Suppressor macrophage treated with lipopolysaccharide for 4 hours (primary cell): ENCODE results near the gene MAGOH.

Source experiments
- DNase-seq: peaks from one replicate; pipeline ENCODE4 v3.0.0-alpha.2; 2020

The MAGOH gene

DNA sequence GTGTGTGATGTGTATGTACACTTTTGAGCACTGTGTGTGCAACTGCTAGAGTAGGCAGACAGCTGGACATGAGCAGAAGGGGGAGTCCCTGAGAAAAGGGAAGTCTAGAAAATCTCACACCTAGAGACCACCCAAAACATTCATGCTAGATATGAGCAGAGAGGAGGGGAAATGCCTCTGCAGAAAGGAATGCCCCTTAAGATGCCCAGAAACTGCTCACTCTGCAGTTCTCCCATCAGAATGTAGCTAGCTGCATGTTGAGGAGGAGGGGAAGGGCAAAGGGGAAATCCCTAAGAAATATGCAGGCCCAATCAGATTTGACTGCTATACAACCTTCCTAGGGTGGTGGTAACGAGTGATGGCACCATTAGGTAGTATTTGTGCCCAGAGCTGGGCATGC is 31.8 kb upstream of the MAGOH start:
- no peak for DNase-seq

DNA sequence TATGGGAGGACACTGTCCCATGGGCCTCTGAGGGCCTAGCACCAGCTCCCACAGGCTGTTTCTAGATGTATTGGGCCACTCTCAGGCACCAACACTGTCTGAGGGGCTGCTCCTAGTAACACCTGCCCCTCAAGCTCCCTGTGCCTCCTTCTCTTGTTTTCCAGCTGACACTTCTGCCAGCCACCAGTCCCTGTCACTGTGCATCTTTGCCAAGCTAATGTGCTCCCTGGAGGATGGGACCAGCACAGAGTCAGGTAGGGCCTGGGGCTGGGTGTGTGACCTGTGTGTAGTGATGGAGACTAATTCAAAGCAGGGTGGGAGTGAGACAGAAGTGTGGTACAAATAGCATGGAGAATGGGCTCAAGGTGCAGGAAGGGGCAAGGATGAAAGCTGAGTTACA is 29.4 kb upstream of the MAGOH start:
- no peak for DNase-seq

DNA sequence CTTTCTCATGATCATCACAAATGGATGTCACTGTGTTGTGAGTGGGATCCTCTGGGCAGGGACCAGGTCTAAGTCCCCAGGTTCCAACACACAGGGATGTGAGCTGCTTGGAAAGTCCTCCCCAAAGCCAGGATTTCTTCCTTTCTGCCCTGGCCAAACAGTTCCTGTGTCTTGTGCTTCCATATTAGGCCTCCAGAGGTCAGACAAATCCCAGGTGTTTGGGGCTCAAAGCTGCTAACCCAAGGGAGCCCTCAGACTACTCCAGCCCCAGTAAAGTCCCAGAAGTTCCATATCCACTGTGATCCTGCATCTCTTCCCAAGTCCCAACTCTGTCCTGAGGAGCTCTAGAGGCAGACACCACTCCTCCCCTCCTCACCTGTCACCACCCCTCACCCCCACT is 27.7 kb upstream of the MAGOH start:
- no peak for DNase-seq

DNA sequence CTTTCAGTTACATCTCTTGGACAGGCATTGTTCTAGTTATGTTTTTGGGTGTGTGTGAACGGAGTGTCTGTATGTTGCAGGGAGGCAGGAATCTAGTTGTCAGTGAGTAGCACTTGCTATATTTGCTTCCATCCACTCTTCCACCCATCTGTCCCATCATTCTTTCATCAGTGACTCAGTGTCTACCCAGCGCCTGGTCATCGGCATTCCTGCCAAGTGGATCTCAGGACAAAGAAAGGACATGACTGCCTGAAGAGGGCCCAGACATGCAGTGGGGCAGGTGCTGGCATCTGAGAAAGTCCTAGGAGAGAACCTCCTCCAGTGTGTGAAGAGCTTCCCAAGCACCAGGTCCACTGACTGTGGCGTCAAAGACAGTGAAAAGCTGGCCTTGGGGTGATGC is 27.3 kb upstream of the MAGOH start:
- DNase-seq, result no peak

DNA sequence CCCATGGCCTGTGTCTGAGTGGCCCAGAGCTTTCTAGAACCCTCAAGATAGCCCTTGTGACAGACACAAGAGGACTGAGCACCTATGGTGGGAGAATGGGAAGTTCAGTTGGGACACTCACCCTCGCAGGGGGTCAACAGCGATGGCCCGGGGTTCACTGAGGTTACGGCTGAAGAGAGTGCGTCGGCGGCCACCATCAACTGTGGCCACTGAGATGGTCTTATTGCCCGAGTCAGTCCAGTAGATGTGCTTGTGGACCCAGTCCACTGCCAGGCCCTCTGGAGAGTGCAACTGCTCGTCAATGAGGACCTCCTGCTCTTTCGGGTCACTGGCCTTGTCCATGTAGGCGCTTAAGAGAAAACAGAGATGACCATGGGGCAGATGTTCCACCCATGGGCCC is 25.7 kb upstream of the MAGOH start:
- no peak for DNase-seq

DNA sequence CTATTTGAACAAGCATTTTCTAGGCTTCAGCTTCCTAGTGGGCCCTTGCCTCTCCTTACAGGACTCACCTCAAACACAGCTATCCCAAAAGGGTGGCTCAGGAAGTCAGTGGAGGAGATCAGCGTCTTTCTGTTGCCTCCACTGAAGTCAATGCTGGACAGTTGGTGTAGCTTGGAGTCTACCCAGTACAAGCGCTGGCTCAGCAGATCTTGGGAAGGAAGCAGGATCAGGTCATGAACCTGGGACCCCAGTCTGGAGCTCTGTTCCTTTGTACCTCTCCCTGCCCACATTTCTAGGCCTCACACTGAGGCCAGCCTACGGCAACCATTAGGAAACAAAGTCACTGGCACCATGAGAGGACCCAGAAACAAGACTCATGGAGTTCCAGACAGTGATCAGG is 23.7 kb upstream of the MAGOH start:
- no peak for DNase-seq

DNA sequence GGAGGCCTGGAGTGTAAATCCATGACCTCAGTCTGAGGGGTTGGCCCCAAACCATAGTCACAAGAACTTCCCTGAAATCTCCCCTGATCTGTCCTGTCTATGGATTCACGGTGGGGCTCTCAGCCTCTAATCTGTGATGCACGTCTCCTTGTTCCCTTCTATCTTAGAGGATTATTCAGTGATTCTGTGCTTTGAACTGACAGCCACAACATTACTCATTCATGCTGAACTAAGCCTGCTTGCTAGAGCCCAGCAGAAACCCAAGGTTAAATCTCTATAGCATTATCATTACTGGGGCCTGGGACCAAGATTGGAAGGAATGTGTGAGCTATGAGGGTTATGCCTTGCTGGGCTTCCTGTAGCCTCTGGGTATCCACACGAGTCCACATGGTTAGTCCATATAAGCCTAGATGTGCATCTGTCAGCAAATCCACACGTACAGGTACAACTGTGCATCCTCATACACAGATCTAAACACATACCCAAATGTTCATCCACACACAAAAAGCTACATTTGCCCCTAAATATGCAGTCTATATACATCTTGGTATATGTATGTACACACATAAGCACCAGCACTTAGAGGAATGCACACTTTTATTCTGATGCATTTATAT is 22.4 kb upstream of the MAGOH start:
- no peak for DNase-seq

DNA sequence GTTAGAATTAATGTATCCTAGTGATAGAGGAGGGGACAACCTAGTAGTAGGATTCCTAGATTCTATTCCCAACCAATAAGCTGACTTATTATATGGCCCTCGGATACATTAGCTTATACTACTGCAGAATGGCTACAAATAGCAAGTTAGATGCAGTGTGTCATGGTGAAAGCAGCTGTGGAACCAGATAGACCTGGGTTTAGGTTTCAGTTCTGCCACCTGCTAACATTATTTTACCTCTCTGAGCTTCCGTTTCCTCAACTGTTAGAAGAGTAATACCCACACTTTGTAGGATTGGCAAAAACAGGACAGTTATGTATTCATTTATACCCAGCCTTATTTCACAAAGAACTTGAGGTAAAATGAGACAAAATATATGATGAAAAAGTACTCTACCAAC is 21.6 kb upstream of the MAGOH start:
- DNase-seq, result no peak

DNA sequence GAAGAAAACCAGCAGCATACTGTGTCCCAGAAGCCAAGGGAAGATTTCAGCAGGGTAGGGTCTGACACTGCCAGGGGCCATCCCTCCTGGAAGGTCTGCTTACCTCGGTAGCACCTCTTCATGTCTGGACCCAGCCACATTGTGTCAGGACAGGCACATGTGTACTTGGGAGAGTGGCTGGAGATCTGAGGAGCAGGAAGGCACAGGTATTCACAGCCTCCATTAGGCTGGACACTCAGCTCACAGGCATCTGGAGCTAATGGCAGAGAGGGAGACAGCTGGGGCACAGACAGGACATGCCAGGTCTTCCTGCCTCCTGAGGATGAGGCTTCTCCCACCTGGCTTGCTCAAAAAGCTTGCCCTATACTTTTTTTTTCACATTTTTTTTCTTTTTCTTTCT is 19.9 kb upstream of the MAGOH start:
- DNase-seq, result no peak

DNA sequence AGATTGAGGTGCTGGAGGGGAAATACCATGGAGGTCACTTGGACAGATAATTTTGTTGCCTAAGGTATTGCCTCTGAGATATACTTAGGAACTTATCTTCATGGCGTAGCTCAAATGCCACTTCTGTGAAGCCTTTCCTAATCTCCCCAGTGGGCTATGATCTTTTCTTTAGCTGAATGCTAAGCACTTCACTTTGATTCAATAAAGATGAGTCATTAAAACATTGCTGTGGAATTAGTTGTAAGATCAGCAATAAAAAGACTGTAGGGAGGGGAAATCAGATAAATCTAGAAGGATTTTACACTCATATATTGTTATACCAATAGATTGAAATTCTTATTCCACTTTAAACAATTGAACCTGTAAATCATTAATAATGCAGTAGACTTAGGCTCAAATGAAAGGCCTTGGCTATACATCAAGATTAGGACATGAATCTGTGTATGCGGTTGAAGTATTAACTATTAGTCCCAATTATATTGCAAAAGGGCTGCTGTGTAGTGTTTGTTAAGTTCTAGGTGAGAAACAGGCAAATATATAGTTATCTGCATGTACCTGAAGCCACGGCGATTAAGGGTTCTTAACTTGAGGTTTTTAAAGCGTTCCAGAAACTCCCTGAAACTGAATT is 19.2 kb upstream of the MAGOH start:
- no peak for DNase-seq

DNA sequence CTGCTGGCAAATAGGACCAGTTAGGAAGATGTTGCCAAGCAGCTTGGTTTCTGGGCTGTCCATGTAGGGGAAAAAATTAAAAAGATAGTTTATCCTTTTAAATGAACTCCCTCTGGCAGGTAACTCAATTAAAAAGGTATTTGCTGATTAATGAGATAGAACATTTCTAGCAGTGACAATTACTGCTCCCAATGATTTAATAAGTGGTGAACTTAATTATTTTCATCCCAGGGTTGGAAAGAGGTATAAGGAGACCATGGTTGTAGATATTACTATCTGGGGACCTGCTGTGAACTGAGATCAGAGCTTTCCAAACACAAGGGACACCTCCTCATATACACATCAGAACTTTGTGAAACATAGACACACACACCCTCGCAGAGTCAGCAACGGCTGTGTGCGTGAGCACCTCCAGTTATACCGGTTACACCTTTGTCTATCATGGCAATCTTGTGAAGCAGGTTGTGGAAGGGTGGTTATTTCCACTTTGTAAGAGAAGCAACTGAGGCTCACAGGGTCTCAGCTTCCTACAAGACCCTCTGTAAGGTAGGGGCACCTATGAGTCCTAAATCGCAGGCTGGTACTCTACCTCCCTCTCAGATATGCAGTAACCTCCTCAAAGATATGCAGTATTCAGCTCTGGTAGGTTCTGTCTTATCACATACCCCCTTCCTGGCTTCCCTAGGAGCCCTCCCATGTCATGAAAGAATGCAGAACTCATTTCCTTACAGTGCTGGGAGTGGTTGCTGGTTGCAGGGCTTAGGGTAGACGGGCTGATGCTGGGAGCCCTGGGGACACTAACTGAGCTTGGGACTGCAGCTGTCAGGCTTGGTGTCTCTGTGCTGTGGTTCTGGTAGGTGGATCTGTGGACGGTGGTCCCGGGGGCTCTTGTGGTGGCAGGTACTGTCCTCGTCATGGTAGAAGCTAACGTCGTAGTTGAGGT is 18.5 kb upstream of the MAGOH start:
- no peak for DNase-seq

DNA sequence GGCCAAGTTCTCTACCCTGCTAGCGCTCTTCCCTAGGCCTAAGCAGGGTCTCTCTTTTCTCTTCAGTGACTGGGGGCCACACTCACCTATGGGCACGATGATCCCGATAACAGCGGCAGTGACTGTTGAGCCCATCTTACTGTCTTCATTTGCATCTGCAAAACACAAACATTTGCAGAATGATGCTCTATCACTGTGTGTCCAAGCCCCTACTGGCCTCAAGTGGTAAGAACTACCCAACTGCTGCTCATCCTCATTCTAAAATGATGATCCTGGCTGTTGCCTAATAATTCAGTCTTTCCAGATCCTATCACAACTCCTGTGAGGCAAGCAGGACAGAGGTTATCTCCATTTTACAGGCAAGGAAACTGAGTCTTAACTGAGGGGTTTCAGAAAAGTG is 16.7 kb upstream of the MAGOH start:
- DNase-seq, result no peak

DNA sequence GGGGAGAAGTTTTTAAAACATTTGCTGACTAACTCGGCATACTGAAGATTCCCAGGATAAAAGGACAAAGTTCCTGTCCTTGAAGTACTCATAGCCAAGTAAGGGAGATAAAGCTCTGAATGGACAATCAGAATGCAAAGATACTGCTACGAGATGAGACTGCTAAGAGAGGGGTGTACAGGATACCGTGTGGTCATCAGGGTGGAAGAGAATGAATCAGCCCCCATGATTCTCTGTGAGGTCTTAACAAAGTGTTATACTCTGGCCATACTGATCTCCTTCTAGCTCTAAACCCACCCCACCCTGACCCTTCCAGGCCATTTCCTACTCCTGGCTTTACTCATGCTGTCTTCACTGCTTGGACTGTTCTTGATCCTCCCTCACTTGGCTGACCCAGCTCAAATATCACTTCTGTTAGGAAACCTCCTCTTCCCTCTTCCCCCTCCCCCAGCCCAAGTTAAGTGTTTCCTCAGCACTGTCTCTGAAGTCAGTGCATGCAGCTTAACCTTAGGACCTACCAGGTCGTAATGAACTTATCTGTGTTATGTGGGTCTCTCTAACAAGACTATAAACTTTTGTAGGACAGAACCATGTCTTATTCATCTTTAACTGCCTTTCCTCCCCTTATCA is 15.8 kb upstream of the MAGOH start:
- no peak for DNase-seq

DNA sequence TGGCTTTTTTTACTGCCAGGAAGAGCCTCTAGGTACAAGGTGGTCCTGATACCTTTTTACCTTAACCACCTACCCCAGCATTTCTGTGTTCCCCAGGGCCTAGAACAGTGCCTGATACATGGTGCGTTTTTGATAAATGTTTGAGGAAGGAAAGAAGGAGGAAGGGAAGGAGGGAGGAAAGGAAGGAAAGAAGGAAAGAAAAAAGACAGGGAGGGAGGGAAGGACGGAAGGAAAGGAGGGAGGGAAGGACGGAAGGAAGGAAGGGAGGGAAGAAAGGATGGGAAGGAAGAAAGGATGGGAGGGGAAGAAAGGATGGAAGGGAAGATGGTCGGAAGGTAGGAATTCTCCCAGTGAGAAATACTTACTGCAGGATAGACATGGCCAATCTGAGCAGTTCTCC is 12.0 kb upstream of the MAGOH start:
- DNase-seq, result no peak

DNA sequence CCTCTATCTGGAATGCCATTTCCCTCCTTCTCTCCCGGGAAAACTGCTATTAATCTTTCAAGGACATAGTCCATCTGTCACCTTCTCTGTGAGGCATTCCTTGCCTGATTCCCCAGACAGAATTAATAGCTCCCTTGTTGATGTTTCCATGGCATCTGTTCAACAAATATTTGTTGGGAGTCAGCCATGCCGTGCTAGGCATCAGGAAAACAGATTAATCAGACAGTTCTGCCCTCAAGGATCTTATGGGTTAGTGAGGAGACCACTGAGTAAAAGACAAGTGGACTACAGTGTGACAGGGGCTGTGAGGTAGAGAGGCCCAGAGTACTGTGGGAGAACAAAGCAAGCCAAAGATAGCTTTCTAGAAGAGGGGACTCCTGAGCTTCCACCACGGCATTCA is 11.4 kb upstream of the MAGOH start:
- DNase-seq, result no peak

DNA sequence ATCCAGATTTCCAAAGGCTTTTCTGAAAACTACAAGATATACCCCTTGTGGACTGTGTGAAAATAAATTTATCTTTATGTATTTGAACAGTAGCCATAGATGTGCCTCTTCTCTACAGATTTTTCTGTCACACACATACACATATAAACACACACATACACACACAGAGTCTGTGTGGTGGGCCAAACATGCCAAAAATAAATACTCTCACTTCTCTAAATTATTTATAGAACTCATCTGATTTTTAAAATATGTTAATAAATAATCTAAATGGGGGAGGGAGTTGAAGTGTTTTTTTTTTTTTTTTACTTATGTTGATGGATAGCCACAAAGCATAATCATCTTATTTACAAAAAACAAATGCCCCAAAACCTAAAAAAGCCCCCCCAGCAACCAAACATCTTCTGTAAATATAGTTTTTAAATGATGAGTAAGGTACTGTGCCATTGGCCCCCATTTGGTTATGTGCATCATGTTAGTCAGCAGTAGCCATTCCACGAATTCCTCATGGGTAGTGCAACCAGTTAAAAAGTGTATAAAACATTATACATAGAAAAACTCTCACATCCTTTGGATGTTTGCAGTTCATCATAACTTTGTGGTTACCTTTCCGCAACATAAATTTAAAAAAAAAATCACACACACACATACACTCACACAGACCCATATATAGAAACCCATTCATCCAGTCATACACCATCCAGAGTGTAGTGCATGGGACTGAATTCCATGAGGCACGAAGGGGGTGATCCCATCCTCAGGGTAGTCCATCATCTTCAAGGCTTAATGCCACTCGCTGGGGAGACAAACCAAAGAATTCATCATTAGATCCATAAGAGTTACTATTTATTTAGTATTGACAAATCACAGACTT is 8.2 kb upstream of the MAGOH start:
- no peak for DNase-seq

DNA sequence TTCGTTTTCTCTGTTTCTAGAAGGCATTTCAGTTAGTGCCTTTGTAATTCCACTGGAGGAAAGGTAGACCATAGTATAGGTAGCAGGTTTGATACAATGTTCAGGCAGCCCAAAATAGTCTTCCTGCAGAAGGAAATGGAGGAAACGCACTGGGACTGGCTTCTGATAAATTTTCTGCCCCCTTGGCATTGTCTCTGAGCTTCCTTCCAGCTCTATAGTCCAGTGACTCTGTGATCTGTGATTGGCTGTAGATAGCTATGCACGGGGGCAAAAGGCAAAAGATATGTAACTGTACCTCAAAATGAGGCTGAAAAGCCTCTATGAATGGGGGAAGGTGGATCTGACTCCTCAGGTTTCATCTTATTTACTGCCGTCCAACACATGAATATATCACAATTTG is 5.8 kb upstream of the MAGOH start:
- DNase-seq, result no peak

DNA sequence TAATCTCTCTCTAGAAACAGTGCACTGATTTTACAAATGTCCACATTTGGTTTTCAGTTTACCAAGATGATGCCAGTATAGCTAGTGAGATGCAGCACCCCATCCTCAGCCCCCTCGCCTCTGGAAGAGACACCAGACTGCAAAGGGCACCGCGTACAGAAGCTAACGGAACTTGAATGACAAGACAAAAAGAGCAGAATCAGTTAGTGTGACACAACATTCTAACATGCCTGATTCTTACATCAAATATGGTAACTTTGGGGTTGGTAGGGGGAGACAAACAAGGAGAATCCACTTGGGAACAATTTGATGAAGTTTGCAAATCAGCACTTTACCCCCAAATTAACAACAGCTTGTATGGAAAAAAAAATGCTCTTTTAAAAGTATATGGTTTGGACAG is 4.1 kb upstream of the MAGOH start:
- no peak for DNase-seq

DNA sequence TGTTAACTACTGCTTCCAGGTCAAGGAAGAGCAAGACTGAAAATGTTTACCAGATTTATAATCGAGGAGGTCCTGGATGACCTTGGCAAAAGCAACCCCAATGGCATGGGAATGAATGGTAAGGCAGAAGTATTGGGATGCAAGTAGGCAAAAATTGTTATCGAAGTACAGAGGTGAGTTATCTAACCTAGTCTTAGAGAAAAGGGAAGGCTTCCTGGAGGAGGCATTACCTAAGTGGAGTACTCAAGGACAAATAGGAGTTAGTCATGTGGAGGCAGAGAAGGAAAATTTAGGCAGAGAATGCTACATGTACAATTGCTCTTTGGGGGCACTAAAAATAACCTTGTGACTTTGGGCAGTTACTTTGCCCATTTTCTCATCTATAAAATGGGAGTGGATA is 3.5 kb upstream of the MAGOH start:
- DNase-seq, result no peak

DNA sequence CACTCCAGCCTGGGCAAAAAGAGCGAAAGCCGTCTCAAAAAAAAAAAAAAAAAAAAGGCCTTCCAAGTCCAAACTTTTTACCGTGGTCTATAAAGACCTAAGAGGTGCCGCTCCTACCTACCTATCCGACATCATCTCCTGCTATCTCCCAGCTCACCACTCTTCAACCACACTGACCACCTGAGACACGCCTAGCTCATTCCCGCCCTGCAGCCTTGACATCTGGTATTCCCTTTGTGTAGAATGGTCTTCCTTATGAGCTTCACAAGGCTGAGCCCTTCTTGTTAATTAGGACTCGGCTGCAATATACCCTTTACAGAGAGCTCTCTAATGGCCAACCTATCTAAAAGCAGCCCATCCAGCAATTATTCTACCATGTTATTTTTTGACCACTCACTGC is 680 bp downstream of the MAGOH start:
- DNase-seq, result no peak

DNA sequence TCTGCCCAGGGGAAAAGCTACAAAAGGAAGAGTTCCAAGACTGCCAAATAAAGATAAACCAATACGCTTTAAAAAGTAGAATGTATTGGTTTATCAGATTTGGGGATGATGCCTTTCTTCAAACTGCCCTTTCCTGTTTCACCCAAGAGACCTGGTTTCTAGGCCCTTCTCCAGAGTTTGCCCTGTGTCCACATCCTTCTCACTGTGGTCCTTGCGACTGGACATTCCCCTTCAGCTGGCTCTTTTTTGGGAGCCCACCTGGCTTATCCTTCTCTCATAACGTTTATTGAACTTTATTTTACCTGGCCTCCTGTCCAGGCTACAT is 17.4 kb downstream of the MAGOH start:
- DNase-seq, result no peak

DNA sequence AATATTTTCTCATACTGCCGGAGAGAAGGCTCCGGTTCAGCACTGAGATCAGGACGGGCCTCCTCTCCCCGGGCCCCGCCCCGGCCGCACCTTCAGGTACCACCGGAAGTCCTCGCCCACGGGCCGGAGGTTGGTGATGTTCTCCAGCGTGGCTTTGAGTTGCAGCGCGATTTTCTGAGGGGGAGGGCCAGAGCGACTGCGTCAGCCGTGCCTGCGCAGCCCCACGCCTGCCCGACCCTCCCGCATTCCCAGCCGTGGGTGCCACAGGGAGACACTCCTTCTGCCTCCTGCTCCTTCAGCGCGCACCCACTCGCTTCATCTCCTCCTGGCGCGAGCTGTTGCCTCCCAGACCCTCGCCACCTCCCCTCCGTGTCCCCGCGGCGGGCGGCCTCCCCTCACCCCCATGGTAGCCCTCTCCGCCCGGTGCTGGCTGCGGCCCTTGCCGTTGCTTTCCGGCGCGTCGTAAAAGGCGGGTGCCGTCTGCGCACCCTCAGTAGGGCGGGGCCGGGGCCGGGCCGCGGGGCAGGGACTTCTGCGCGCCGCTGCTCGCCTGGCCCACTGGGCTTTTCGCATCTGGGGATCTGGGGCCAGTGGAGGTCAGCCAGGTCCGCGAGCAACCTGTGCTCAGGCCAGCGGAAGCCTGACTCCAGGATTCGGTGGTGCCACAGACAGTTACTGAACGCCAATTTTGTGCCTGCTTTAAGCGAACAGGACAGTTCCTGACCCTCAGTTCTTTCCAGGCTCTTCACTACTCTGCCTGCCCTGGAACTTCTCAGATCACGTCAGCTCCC is 18.0 kb downstream of the MAGOH start, which contains the start of gene CZIB:
Gene CZIB (minus strand): TSS at position 464 of the 791 bp plus-strand sequence. CDS start 59 bp downstream, at position 405.
- peak; percentile 92 for DNase-seq
